ENCODE data around the gene SOX18. TPM values are rescaled to one million over a fixed set of nuclear protein-coding genes. Genes with fewer than 3 reads are reported as not detected.
A peak's percentile ranks its signal among the peaks of the same experiment; 100 is the strongest.

SOX18 gene
- total and polyA plus RNA-seq, 2 of the 13 experiments (the other 11 are each of a cell fraction or from before 2014, with no cell fraction given), result 1.6 to 1.9 TPM

DNA sequence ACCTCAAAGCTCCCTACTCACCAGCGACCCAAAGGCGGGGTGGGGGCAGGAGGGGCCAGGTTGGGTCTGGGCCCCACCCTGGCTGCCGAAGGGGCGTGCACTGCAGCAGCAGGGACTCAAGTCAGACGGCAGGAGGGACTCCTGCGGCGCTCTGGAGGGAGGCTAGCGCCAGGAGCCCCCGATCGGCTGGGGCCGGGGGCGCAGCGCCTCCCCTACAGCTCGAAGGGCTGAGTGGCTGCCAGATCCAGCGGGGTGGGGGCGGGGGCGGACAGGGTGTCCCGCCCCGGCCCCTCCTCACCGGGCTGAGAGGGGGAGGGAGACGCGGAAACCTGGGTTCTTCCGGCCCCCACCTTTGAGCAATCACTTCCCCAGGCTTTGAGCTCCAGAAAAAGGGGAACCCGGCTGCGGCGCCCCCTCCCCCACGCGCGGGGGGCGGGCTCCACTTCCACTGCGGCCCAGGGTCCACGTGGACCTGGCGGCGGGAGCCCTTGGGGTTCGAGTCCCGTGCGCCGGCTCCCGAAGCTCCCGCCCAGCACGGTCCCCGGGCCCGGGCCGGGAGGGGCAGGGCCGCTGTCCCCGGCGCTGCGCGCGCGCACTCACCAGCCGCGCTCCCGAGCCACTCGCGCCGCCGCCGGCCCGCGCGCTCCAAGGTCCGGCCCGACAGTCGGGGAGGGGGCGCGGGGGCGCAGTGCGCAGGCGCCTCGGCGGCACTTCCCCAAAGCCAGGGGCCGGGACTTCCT is 30.0 kb upstream of the SOX18 start, which contains the start of gene RGS19 (continued):
- TF ChIP-seq ZNF276 (CRISPR knock-in tag; IDR thresholded peaks at IDR 0.05; ENCODE audit: low read depth) (no peak), NFYB (CRISPR knock-in tag; IDR thresholded peaks at IDR 0.05) (no peak), ZNF496 (CRISPR knock-in tag; IDR thresholded peaks at IDR 0.05; ENCODE audit: insufficient replicate concordance) (no peak), ZNF660 (CRISPR knock-in tag; IDR thresholded peaks at IDR 0.05; ENCODE audit: borderline replicate concordance, low read depth) (no peak), PREB (CRISPR knock-in tag; IDR thresholded peaks at IDR 0.05) (no peak), ZFP1 (CRISPR knock-in tag; IDR thresholded peaks at IDR 0.05) (no peak), ZKSCAN1 (IDR thresholded peaks at IDR 0.05; ENCODE audit: low read length) (no peak), ZSCAN21 (CRISPR knock-in tag; IDR thresholded peaks at IDR 0.05; ENCODE audit: borderline replicate concordance) (no peak), TEAD3 (CRISPR knock-in tag; optimal IDR thresholded peaks at IDR 0.05; ENCODE audit: borderline replicate concordance) (peak; percentile 40), ZNF24 (IDR thresholded peaks at IDR 0.05) (no peak), NCOA1 (CRISPR knock-in tag; IDR thresholded peaks at IDR 0.05) (0 out of 2 replicates have a peak, but pooled peaks have one; percentile 37), NR2F2 (IDR thresholded peaks at IDR 0.05; ENCODE audit: borderline replicate concordance, low read depth) (no peak), ZNF362 (CRISPR knock-in tag; IDR thresholded peaks at IDR 0.05; ENCODE audit: borderline replicate concordance) (no peak)
- TF ChIP-seq, protein P1, sequence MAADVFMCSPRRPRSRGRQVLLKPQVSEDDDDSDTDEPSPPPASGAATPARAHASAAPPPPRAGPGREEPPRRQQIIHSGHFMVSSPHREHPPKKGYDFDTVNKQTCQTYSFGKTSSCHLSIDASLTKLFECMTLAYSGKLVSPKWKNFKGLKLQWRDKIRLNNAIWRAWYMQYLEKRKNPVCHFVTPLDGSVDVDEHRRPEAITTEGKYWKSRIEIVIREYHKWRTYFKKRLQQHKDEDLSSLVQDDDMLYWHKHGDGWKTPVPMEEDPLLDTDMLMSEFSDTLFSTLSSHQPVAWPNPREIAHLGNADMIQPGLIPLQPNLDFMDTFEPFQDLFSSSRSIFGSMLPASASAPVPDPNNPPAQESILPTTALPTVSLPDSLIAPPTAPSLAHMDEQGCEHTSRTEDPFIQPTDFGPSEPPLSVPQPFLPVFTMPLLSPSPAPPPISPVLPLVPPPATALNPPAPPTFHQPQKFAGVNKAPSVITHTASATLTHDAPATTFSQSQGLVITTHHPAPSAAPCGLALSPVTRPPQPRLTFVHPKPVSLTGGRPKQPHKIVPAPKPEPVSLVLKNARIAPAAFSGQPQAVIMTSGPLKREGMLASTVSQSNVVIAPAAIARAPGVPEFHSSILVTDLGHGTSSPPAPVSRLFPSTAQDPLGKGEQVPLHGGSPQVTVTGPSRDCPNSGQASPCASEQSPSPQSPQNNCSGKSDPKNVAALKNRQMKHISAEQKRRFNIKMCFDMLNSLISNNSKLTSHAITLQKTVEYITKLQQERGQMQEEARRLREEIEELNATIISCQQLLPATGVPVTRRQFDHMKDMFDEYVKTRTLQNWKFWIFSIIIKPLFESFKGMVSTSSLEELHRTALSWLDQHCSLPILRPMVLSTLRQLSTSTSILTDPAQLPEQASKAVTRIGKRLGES (CRISPR knock-in tag; IDR thresholded peaks at IDR 0.05; ENCODE audit: borderline replicate concordance), result no peak
- TF ChIP-seq, protein P2, sequence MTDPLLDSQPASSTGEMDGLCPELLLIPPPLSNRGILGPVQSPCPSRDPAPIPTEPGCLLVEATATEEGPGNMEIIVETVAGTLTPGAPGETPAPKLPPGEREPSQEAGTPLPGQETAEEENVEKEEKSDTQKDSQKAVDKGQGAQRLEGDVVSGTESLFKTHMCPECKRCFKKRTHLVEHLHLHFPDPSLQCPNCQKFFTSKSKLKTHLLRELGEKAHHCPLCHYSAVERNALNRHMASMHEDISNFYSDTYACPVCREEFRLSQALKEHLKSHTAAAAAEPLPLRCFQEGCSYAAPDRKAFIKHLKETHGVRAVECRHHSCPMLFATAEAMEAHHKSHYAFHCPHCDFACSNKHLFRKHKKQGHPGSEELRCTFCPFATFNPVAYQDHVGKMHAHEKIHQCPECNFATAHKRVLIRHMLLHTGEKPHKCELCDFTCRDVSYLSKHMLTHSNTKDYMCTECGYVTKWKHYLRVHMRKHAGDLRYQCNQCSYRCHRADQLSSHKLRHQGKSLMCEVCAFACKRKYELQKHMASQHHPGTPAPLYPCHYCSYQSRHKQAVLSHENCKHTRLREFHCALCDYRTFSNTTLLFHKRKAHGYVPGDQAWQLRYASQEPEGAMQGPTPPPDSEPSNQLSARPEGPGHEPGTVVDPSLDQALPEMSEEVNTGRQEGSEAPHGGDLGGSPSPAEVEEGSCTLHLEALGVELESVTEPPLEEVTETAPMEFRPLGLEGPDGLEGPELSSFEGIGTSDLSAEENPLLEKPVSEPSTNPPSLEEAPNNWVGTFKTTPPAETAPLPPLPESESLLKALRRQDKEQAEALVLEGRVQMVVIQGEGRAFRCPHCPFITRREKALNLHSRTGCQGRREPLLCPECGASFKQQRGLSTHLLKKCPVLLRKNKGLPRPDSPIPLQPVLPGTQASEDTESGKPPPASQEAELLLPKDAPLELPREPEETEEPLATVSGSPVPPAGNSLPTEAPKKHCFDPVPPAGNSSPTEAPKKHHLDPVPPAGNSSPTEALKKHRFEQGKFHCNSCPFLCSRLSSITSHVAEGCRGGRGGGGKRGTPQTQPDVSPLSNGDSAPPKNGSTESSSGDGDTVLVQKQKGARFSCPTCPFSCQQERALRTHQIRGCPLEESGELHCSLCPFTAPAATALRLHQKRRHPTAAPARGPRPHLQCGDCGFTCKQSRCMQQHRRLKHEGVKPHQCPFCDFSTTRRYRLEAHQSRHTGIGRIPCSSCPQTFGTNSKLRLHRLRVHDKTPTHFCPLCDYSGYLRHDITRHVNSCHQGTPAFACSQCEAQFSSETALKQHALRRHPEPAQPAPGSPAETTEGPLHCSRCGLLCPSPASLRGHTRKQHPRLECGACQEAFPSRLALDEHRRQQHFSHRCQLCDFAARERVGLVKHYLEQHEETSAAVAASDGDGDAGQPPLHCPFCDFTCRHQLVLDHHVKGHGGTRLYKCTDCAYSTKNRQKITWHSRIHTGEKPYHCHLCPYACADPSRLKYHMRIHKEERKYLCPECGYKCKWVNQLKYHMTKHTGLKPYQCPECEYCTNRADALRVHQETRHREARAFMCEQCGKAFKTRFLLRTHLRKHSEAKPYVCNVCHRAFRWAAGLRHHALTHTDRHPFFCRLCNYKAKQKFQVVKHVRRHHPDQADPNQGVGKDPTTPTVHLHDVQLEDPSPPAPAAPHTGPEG (CRISPR knock-in tag; IDR thresholded peaks at IDR 0.05), result 0 out of 2 replicates have a peak, but pooled peaks have one; percentile 42

Measured in HepG2 (cell line).